ENCODE results near the gene MYO1E.

- no peak for TF ChIP-seq POLR2AphosphoS5 (IDR thresholded peaks at IDR 0.05; ENCODE audit: borderline replicate concordance, low read depth, low read length)
- no peak for TF ChIP-seq EZH2 (IDR thresholded peaks at IDR 0.05)
- no peak for TF ChIP-seq FOXP2 (optimal IDR thresholded peaks at IDR 0.05; ENCODE audit: control extremely low read depth, extremely low read length, insufficient read depth)
These were observed 24.8 kb downstream of the MYO1E start for GRCh38 chr15:59347915-59348314.
